WERI-Rb-1 (cell line): ENCODE measurements around the gene USP15.

ENCODE experiments used
- DNase-seq: peaks from one replicate; pipeline ENCODE4 v3.0.0-alpha.2; 2020
- H3K27ac ChIP-seq: fragments of 250-450 bp; sonication (Bioruptor Pico); 2 replicates; pipeline ENCODE4 v1.5.1; 2020; ENCODE audit warnings: mild to moderate bottlenecking, moderate library complexity
- H3K27me3 ChIP-seq: fragments of 250-450 bp; sonication (Bioruptor Pico); 2 replicates; pipeline ENCODE4 v1.5.1; 2021; ENCODE audit warnings: mild to moderate bottlenecking, low read depth, moderate library complexity; ENCODE audit not compliant: insufficient read depth, severe bottlenecking
- H3K36me3 ChIP-seq: fragments of 250-450 bp; sonication (Bioruptor Pico); 2 replicates; pipeline ENCODE4 v1.5.1; 2020; ENCODE audit warnings: mild to moderate bottlenecking, moderate library complexity
- H3K4me3 ChIP-seq: 2 replicates; pipeline ENCODE4 v1.5.1; 2011; ENCODE audit warnings: low read depth, mild to moderate bottlenecking, control low read depth, low read length
- H3K9me3 ChIP-seq: fragments of 250-450 bp; sonication (Bioruptor Pico); 2 replicates; pipeline ENCODE4 v1.5.1; 2021; ENCODE audit warnings: mild to moderate bottlenecking, moderate library complexity; ENCODE audit not compliant: severe bottlenecking
- CTCF ChIP-seq: IDR thresholded peaks from 2 replicates; pipeline ENCODE4 v1.5.1; 2011; ENCODE audit warnings: low read depth, mild to moderate bottlenecking, control low read depth, inconsistent platforms, low read length

The USP15 gene

GRCh38 chr12:62233805-62234204 lies 26.4 kb upstream of the USP15 start:
- H3K27ac ChIP-seq, result no peak overlapping the region

GRCh38 chr12:62239571-62239970 lies 20.6 kb upstream of the USP15 start:
- no peak for TF ChIP-seq CTCF
- H3K27ac ChIP-seq, result no peak overlapping the region
- no peak overlapping the region for H3K4me3 ChIP-seq
- no peaks in the 10 kb centered on the region for H3K9me3 ChIP-seq
- H3K27me3 ChIP-seq, result no peaks in the 10 kb centered on the region
- DNase-seq, result no peak
- H3K36me3 ChIP-seq, result no peaks in the 10 kb centered on the region

More at GRCh38 chr12:62233805-62234204, 26.4 kb upstream of the USP15 start:
- Histone ChIP-seq H3K4me3 (no peak overlapping the region), H3K27me3 (no peaks in the 10 kb centered on the region), H3K36me3 (no peaks in the 10 kb centered on the region), H3K9me3 (no peaks in the 10 kb centered on the region)
- no peak for TF ChIP-seq CTCF
- no peak for DNase-seq

GRCh38 chr12:62247281-62248045 lies 12.7 kb upstream of the USP15 start:
- no peaks in the 10 kb centered on the region for H3K27me3 ChIP-seq
- no peaks in the 10 kb centered on the region for H3K9me3 ChIP-seq
- TF ChIP-seq CTCF, result no peak
- H3K4me3 ChIP-seq, result no peak overlapping the region
- no peak overlapping the region for H3K27ac ChIP-seq
- H3K36me3 ChIP-seq, result no peaks in the 10 kb centered on the region
- DNase-seq, result no peak

- H3K9me3 ChIP-seq, result no peaks in the 10 kb centered on the region
- no peak overlapping the region for H3K4me3 ChIP-seq
- TF ChIP-seq CTCF, result no peak
- no peaks in the 10 kb centered on the region for H3K27me3 ChIP-seq
- H3K27ac ChIP-seq, result no peak overlapping the region
- H3K36me3 ChIP-seq, result no peaks in the 10 kb centered on the region
- no peak for DNase-seq
Observed at GRCh38 chr12:62248873-62249272, 11.3 kb upstream of the USP15 start.

- no peak for TF ChIP-seq CTCF
- DNase-seq, result no peak
Observed at GRCh38 chr12:62249419-62249818, 10.8 kb upstream of the USP15 start.

More at GRCh38 chr12:62249419-62249818, 10.8 kb upstream of the USP15 start:
- Histone ChIP-seq H3K9me3 (no peaks in the 10 kb centered on the region), H3K4me3 (no peak overlapping the region), H3K27ac (no peak overlapping the region), H3K36me3 (no peaks in the 10 kb centered on the region), H3K27me3 (no peaks in the 10 kb centered on the region)
